K562 (cell line): ENCODE measurements around the gene HS6ST1. TPM values are rescaled to one million over a fixed set of nuclear protein-coding genes. Genes with fewer than 3 reads are reported as not detected.

Experiments
- CLOCK ChIP-seq: fragments of 250-450 bp; sonication (Bioruptor Pico); IDR thresholded peaks from 2 replicates; pipeline ENCODE4 v1.4.0; 2020; ENCODE audit warnings: mild to moderate bottlenecking, moderate library complexity, borderline replicate concordance
- DLX4 ChIP-seq: fragments of 250-450 bp; sonication (Bioruptor Pico); IDR thresholded peaks from 2 replicates; pipeline ENCODE4 v1.6.1; 2021; ENCODE audit warnings: mild to moderate bottlenecking
- FOXM1 ChIP-seq, 2 experiments: fragments of 450-650 bp in 1 of 2; sonication (generic) in 1 of 2; formaldehyde crosslinking in 1 of 2; IDR thresholded peaks; 2 replicates each; pipeline versions ENCODE4 v1.6.1 to v1.9.0; 2017 to 2022; ENCODE audit warnings: low read depth in 2 of 2, mild to moderate bottlenecking in 2 of 2, missing genetic modification reagents in 1 of 2, moderate library complexity in 1 of 2
- GTF2B ChIP-seq: IDR thresholded peaks from 2 replicates; pipeline ENCODE4 v1.6.1; 2011; ENCODE audit not compliant: insufficient read length; ENCODE audit errors: extremely low read depth
- HDGF ChIP-seq: fragments of 450-650 bp; IDR thresholded peaks from 2 replicates; pipeline ENCODE4 v1.6.1; 2016
- HOMEZ ChIP-seq: fragments of 250-450 bp; sonication (Bioruptor Pico); IDR thresholded peaks from 2 replicates; pipeline ENCODE4 v1.4.0; 2020; ENCODE audit warnings: mild to moderate bottlenecking, moderate library complexity
- JUNB ChIP-seq: fragments of 450-650 bp; formaldehyde crosslinking; conservative IDR thresholded peaks from 2 replicates; pipeline ENCODE4 v1.4.0; 2020; ENCODE audit warnings: mild to moderate bottlenecking
- MYC ChIP-seq, 2 experiments: fragments of 250-450 bp in 1 of 2; sonication (Bioruptor Pico) in 1 of 2; IDR thresholded peaks; 2 replicates each; pipeline versions ENCODE4 v1.5.1 to v1.6.1; 2012 to 2021; ENCODE audit warnings: low read depth in 2 of 2, borderline replicate concordance in 1 of 2, improper control_type of control experiment in 1 of 2, low read length in 1 of 2, mild to moderate bottlenecking in 1 of 2, moderate library complexity in 1 of 2
- NFE2 ChIP-seq: IDR thresholded peaks from 2 replicates; pipeline ENCODE4 v1.6.1; 2014; ENCODE audit warnings: antibody characterized with exemption, low read depth
- PATZ1 ChIP-seq: fragments of 250-450 bp; sonication (Bioruptor Pico); IDR thresholded peaks from 2 replicates; pipeline ENCODE4 v1.5.0; 2020; ENCODE audit warnings: mild to moderate bottlenecking, borderline replicate concordance
- PBX2 ChIP-seq, 2 experiments: IDR thresholded peaks in 1 of 2; conservative IDR thresholded peaks in 1 of 2; 2 replicates each; pipeline ENCODE4 v1.6.1; 2016; ENCODE audit warnings: low read depth in 2 of 2, mild to moderate bottlenecking in 1 of 2, missing compliant biosample characterization in 1 of 2, missing genetic modification characterization in 1 of 2, moderate library complexity in 1 of 2
- PCBP1 ChIP-seq: fragments of 200-400 bp; formaldehyde crosslinking; IDR thresholded peaks from 2 replicates; pipeline ENCODE4 v1.6.1; 2018; ENCODE audit warnings: mild to moderate bottlenecking, low read depth, low read length; ENCODE audit not compliant: poor library complexity, severe bottlenecking
- ZNF124 ChIP-seq: sonication (generic); formaldehyde crosslinking; IDR thresholded peaks from 2 replicates; pipeline ENCODE4 v1.8.1; 2022; ENCODE audit warnings: missing genetic modification reagents
- ZNF347 ChIP-seq: fragments of 450-650 bp; formaldehyde crosslinking; IDR thresholded peaks from 2 replicates; pipeline ENCODE4 v1.4.0; 2020; ENCODE audit warnings: low read depth, mild to moderate bottlenecking, moderate library complexity
- polyA plus RNA-seq, 8 experiments: library from polyadenylated mRNA; depleted of rRNA in 4 of 8; stranded (reverse) in 5 of 8; unstranded in 3 of 8; fragments of >200 nt; fragmentation: Nextera tagmentation in 2 of 8; fragmentation: Illumina TruSeq in 1 of 8; extraction: Ambion mirVana in 2 of 8; extraction: Trizol in 1 of 8; gene quantifications; 2 replicates each; pipeline versions ENCODE4 v1.2.1 to v1.2.3, GENCODE V29; 2011 to 2014; ENCODE audit warnings: inconsistent platforms in 1 of 8, missing spikeins in 1 of 8
- total RNA-seq, 7 experiments: library from RNA; depleted of rRNA in 6 of 7; stranded (reverse); fragments of >200 nt in 6 of 7; fragmentation: Illumina TruSeq in 2 of 7; extraction: Trizol in 2 of 7; gene quantifications; 2 replicates each; pipeline versions ENCODE4 v1.2.1 to v1.2.3, GENCODE V29; 2011 to 2021; ENCODE audit warnings: low replicate concordance in 1 of 7

Gene HS6ST1
- total and polyA plus RNA-seq, 9 of the 15 experiments (the other 6 are each of a cell fraction or from before 2014, with no cell fraction given), result 0.06 to 7.4 (median 3.8) TPM

- no peak for TF ChIP-seq CLOCK (CRISPR knock-in tag)
- no peak for TF ChIP-seq NFE2
- TF ChIP-seq DLX4 (CRISPR knock-in tag), result no peak
- no peak for TF ChIP-seq FOXM1 (IDR thresholded peaks at IDR 0.05; ENCODE audit: low read depth)
- TF ChIP-seq FOXM1 (CRISPR knock-in tag; IDR thresholded peaks at IDR 0.05; ENCODE audit: low read depth), result no peak
- TF ChIP-seq ZNF124, result no peak
- no peak for TF ChIP-seq HOMEZ
- no peak for TF ChIP-seq MYC (IDR thresholded peaks at IDR 0.05; ENCODE audit: low read depth, low read length)
- TF ChIP-seq MYC (CRISPR knock-in tag; IDR thresholded peaks at IDR 0.05; ENCODE audit: borderline replicate concordance, low read depth), result no peak
- TF ChIP-seq PBX2 (CRISPR knock-in tag; IDR thresholded peaks at IDR 0.05; ENCODE audit: low read depth), result no peak
- no peak for TF ChIP-seq PBX2 (tag; conservative IDR thresholded peaks at IDR 0.05; ENCODE audit: low read depth)
- TF ChIP-seq JUNB (CRISPR knock-in tag), result no peak
- no peak for TF ChIP-seq ZNF347 (CRISPR knock-in tag)
- no peak for TF ChIP-seq HDGF
- TF ChIP-seq PATZ1, result no peak
- no peak for TF ChIP-seq PCBP1
- no peak for TF ChIP-seq GTF2B
These were observed 9.2 kb downstream of the HS6ST1 start (continued) for GRCh38 chr2:128309280-128310093.
